Neural progenitor cell (in vitro differentiated cells): Measurements from ENCODE around the gene SLC25A42.

ENCODE experiments used
- EZH2 ChIP-seq: fragments of 200-600 bp; sonication (generic); IDR thresholded peaks from 2 replicates; pipeline ENCODE4 v1.6.1; 2017; ENCODE audit warnings: antibody characterized with exemption, mild to moderate bottlenecking, moderate library complexity
- TF ChIP-seq, protein P1 (sequence below): fragments of 200-600 bp; sonication (generic); IDR thresholded peaks from 2 replicates; pipeline ENCODE4 v1.5.1; 2017; ENCODE audit warnings: antibody characterized with exemption, mild to moderate bottlenecking

DNA sequence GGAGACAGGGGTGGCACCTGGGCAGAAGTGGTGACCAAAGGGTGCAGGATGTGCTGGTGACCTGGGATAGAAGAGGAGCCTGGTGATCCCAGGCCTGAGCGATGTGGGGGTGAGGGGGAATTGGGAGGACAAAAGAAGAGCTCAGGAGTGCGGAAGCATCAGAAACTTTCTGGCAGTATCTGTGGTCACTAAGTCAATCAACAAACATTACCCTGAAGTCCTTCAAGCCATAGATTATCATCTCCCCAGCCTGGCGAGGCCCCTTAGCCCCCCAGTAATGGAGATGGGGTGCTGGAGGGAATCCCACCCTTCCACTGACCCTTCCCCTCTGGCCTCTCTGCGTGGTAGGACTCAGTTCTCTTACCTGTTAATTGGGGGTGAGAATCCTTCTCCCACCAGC is 95.7 kb downstream of the SLC25A42 start:
- TF ChIP-seq, protein P1, sequence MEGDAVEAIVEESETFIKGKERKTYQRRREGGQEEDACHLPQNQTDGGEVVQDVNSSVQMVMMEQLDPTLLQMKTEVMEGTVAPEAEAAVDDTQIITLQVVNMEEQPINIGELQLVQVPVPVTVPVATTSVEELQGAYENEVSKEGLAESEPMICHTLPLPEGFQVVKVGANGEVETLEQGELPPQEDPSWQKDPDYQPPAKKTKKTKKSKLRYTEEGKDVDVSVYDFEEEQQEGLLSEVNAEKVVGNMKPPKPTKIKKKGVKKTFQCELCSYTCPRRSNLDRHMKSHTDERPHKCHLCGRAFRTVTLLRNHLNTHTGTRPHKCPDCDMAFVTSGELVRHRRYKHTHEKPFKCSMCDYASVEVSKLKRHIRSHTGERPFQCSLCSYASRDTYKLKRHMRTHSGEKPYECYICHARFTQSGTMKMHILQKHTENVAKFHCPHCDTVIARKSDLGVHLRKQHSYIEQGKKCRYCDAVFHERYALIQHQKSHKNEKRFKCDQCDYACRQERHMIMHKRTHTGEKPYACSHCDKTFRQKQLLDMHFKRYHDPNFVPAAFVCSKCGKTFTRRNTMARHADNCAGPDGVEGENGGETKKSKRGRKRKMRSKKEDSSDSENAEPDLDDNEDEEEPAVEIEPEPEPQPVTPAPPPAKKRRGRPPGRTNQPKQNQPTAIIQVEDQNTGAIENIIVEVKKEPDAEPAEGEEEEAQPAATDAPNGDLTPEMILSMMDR, result no peak
- no peak for TF ChIP-seq EZH2
